HG03521 (cell line): Measurements from ENCODE around the gene PDK2.
A peak's percentile ranks its signal among the peaks of the same experiment; 100 is the strongest.

Experiments used
- ATAC-seq: cut with Tn5 transposase; IDR thresholded peaks from one replicate; pipeline ENCODE4 v1.9.1; 2021; ENCODE audit warnings: mild to moderate bottlenecking, moderate library complexity; ENCODE audit not compliant: unreplicated experiment

PDK2 gene

GRCh38 chr17:50133769-50134099 lies 38.6 kb downstream of the PDK2 start:
- no peak for ATAC-seq

GRCh38 chr17:50134206-50135110 lies 39.3 kb downstream of the PDK2 start:
- ATAC-seq, result no peak

GRCh38 chr17:50135316-50136095 lies 40.4 kb downstream of the PDK2 start:
- ATAC-seq, result no peak

GRCh38 chr17:50136096-50136687 lies 41.0 kb downstream of the PDK2 start:
- ATAC-seq, result no peak

GRCh38 chr17:50137042-50137441 lies 41.9 kb downstream of the PDK2 start:
- ATAC-seq, result no peak

GRCh38 chr17:50139185-50139783 lies 44.1 kb downstream of the PDK2 start:
- no peak for ATAC-seq

GRCh38 chr17:50139950-50140885 lies 45.1 kb downstream of the PDK2 start:
- ATAC-seq, result peak; percentile 41

GRCh38 chr17:50141026-50141744 lies 46.0 kb downstream of the PDK2 start:
- no peak for ATAC-seq

- no peak for ATAC-seq
Observed at GRCh38 chr17:50141745-50142110, 46.6 kb downstream of the PDK2 start.

- ATAC-seq, result no peak
Observed at GRCh38 chr17:50143461-50144176, 48.5 kb downstream of the PDK2 start.

- no peak for ATAC-seq
Observed at GRCh38 chr17:50144355-50144754, 49.2 kb downstream of the PDK2 start.

- no peak for ATAC-seq
Observed at GRCh38 chr17:50144845-50145531, 49.8 kb downstream of the PDK2 start.

- ATAC-seq, result no peak
Observed at GRCh38 chr17:50145532-50146229, 50.5 kb downstream of the PDK2 start.

GRCh38 chr17:50146230-50146926 lies 51.2 kb downstream of the PDK2 start:
- ATAC-seq, result no peak

GRCh38 chr17:50146927-50147665 lies 51.9 kb downstream of the PDK2 start:
- ATAC-seq, result no peak

GRCh38 chr17:50147841-50148225 lies 52.7 kb downstream of the PDK2 start:
- no peak for ATAC-seq
